Right atrium auricular region (tissue), 2 donors: Measurements from ENCODE around the gene DUSP12. TPM values are rescaled to one million over a fixed set of nuclear protein-coding genes. Genes with fewer than 3 reads are reported as not detected.

Source experiments
- DNase-seq: peaks from one replicate; pipeline ENCODE4 v3.0.0-alpha.2; 2019; ENCODE audit warnings: low spot score
- H3K27ac ChIP-seq, 2 donors: fragments of 200-600 bp; sonication (generic); 1 replicate in 1 of 2; 2 replicates in 1 of 2; pipeline ENCODE4 v1.5.1; 2016 to 2019
- H3K27me3 ChIP-seq, 2 donors: fragments of 200-600 bp; sonication (generic); one replicate each; pipeline versions ENCODE4 v1.5.1 to v1.6.0; 2017 to 2019
- H3K36me3 ChIP-seq: fragments of 200-600 bp; sonication (generic); one replicate; pipeline ENCODE4 v1.5.1; 2016
- H3K4me1 ChIP-seq, 2 donors: fragments of 200-600 bp; sonication (generic); one replicate each; pipeline versions ENCODE4 v1.5.1 to v1.6.0; 2017 to 2019
- H3K4me3 ChIP-seq, 2 donors: fragments of 200-600 bp; sonication (generic); 1 replicate in 1 of 2; 2 replicates in 1 of 2; pipeline ENCODE4 v1.5.1; 2017 to 2019; ENCODE audit warnings: mild to moderate bottlenecking in 1 of 2, moderate library complexity in 1 of 2
- H3K9me3 ChIP-seq, 2 donors: fragments of 200-600 bp; sonication (generic); one replicate each; pipeline ENCODE4 v1.5.1; 2019
- total RNA-seq, 2 donors: library from RNA; depleted of rRNA; stranded (reverse); fragments of >200 nt; gene quantifications; one replicate each; pipeline ENCODE4 v1.1.0, GENCODE V29; 2016
- TF ChIP-seq, protein P1 (sequence below), 2 donors: fragments of 200-600 bp; sonication (generic); IDR thresholded peaks; one replicate each; pipeline ENCODE4 v1.5.1; 2019; ENCODE audit warnings: antibody characterized with exemption in 2 of 2

The DUSP12 gene
- total RNA-seq, 2 donors from 2014 or later = 10.4 to 11.0 TPM

GRCh38 chr1:161731241-161731640, 18.3 kb upstream of the DUSP12 start:
- TF ChIP-seq, protein P1, sequence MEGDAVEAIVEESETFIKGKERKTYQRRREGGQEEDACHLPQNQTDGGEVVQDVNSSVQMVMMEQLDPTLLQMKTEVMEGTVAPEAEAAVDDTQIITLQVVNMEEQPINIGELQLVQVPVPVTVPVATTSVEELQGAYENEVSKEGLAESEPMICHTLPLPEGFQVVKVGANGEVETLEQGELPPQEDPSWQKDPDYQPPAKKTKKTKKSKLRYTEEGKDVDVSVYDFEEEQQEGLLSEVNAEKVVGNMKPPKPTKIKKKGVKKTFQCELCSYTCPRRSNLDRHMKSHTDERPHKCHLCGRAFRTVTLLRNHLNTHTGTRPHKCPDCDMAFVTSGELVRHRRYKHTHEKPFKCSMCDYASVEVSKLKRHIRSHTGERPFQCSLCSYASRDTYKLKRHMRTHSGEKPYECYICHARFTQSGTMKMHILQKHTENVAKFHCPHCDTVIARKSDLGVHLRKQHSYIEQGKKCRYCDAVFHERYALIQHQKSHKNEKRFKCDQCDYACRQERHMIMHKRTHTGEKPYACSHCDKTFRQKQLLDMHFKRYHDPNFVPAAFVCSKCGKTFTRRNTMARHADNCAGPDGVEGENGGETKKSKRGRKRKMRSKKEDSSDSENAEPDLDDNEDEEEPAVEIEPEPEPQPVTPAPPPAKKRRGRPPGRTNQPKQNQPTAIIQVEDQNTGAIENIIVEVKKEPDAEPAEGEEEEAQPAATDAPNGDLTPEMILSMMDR (IDR thresholded peaks at IDR 0.05) = no peak
- Histone ChIP-seq H3K4me3 (no peak overlapping the region), H3K27me3 (no peaks in the 10 kb centered on the region), H3K9me3 (no peaks in the 10 kb centered on the region), H3K27ac (no peak overlapping the region), H3K4me1 (peaks cover 0 to 6% of the 10 kb centered on the region in 2 donors), H3K36me3 (no peaks in the 10 kb centered on the region)
- DNase-seq = no peak

GRCh38 chr1:161731981-161732718, 17.4 kb upstream of the DUSP12 start:
- H3K9me3 ChIP-seq = no peaks in the 10 kb centered on the region
- no peak overlapping the region for H3K27ac ChIP-seq
- H3K4me1 ChIP-seq = peaks cover 0 to 6% of the 10 kb centered on the region in 2 donors
- no peak for DNase-seq
- no peaks in the 10 kb centered on the region for H3K27me3 ChIP-seq
- H3K36me3 ChIP-seq = no peaks in the 10 kb centered on the region
- TF ChIP-seq, protein P1 (IDR thresholded peaks at IDR 0.05) = no peak
- no peak overlapping the region for H3K4me3 ChIP-seq

DNA sequence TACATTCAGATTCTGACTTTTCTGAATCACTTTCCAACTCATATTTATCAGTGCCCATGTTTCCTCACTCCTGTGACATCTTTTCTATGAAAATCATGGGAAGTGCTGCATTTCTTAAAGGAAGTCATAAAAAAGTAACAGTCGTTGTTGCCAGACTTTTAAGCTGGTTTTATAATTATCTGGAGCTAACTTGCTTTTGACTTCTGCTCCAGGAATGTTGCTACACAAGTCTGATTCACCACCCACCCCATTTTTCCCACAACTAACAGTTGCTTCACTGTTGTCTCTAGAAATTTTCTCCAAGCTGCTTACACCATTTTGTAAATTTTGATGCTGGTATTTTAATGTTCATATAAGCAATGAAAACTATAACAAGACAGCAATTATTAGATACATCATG, 16.1 kb upstream of the DUSP12 start:
- TF ChIP-seq, protein P1 (IDR thresholded peaks at IDR 0.05) = no peak
- Histone ChIP-seq H3K4me1 (no peaks in the 10 kb centered on the region), H3K27ac (no peak overlapping the region), H3K27me3 (no peaks in the 10 kb centered on the region), H3K4me3 (no peak overlapping the region), H3K9me3 (no peaks in the 10 kb centered on the region), H3K36me3 (no peaks in the 10 kb centered on the region)
- DNase-seq = no peak

DNA sequence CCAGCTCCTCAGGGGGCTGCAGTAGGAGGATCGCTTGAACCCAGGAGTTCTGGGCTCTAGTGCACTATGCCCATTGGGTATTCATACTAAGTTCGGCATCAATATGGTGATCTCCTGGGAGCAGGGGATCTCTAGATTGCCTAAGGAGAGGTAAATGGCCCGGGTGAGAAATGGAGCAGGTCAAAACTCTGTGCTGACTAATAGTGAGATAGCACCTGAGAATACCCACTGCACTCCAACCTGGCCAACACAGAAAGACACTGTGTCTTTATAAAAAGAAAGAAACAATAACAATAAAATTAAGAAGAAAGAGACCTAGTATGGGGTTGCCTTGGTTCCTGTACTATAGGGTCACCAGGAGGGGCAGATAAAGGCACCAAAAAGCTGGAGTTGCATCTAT, 13.7 kb upstream of the DUSP12 start:
- no peak for DNase-seq
- Histone ChIP-seq H3K27me3 (no peaks in the 10 kb centered on the region), H3K9me3 (no peaks in the 10 kb centered on the region), H3K4me3 (no peak overlapping the region), H3K36me3 (no peaks in the 10 kb centered on the region), H3K4me1 (no peaks in the 10 kb centered on the region), H3K27ac (no peak overlapping the region)
- TF ChIP-seq, protein P1 (IDR thresholded peaks at IDR 0.05) = no peak

- H3K4me1 ChIP-seq = no peaks in the 10 kb centered on the region
These were observed 13.1 kb upstream of the DUSP12 start for GRCh38 chr1:161736335-161736969.

More at GRCh38 chr1:161736335-161736969, 13.1 kb upstream of the DUSP12 start:
- TF ChIP-seq, protein P1 (IDR thresholded peaks at IDR 0.05) = no peak
- no peaks in the 10 kb centered on the region for H3K27me3 ChIP-seq
- no peaks in the 10 kb centered on the region for H3K9me3 ChIP-seq
- H3K27ac ChIP-seq = no peak overlapping the region
- H3K4me3 ChIP-seq = no peak overlapping the region
- DNase-seq = no peak
- H3K36me3 ChIP-seq = no peaks in the 10 kb centered on the region
